ENCODE data around the gene CMSS1.

DNA sequence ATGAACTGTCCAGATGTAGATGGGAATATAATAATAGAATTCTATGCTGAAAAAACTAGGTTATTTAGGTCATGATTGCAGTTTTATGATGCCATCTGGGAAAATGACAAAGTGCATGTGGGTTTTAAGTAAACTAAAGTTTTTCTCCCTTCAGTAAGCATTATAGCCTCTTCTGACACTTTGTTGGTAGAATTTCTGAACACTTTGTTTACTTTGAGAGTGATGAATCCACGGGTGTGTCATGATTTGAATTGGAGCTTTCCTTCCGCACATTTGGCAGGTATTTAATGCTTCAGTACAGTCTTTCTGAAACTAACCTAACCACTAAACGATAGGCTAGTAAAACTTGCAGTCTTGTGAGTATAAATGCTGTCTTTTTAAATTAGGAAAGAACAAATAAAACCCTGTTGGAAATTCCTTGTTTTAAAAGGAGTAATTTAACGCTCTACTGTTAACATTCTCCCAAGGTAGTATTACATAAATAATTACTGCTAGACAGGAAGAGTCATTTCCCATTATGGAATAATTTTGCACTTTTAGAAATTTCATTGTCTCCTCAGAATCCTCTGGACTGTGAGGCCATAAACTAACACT, 289.7 kb downstream of the CMSS1 start:
- no peak for TF ChIP-seq CTCF (IDR thresholded peaks at IDR 0.05 in 2 of 3, conservative IDR thresholded peaks at IDR 0.05 in 1 of 3; ENCODE audit: borderline replicate concordance in 1 of 3, insufficient read depth in 1 of 3, low read depth in 2 of 3, low read length in 2 of 3)
- no peak for TF ChIP-seq POLR2A (IDR thresholded peaks at IDR 0.05; ENCODE audit: borderline replicate concordance, extremely low read depth, insufficient read depth, insufficient read length)
- TF ChIP-seq SRF (IDR thresholded peaks at IDR 0.05; ENCODE audit: low read depth), result no peak
- TF ChIP-seq FOSL1 (IDR thresholded peaks at IDR 0.05; ENCODE audit: low read depth), result no peak
- TF ChIP-seq EZH2 (IDR thresholded peaks at IDR 0.05), result no peak
- no peak for TF ChIP-seq YY1 (IDR thresholded peaks at IDR 0.05; ENCODE audit: extremely low read depth, insufficient replicate concordance, low read depth, low read length)
- no peak for TF ChIP-seq EGR1 (IDR thresholded peaks at IDR 0.05; ENCODE audit: low read depth)
- TF ChIP-seq, protein P1, sequence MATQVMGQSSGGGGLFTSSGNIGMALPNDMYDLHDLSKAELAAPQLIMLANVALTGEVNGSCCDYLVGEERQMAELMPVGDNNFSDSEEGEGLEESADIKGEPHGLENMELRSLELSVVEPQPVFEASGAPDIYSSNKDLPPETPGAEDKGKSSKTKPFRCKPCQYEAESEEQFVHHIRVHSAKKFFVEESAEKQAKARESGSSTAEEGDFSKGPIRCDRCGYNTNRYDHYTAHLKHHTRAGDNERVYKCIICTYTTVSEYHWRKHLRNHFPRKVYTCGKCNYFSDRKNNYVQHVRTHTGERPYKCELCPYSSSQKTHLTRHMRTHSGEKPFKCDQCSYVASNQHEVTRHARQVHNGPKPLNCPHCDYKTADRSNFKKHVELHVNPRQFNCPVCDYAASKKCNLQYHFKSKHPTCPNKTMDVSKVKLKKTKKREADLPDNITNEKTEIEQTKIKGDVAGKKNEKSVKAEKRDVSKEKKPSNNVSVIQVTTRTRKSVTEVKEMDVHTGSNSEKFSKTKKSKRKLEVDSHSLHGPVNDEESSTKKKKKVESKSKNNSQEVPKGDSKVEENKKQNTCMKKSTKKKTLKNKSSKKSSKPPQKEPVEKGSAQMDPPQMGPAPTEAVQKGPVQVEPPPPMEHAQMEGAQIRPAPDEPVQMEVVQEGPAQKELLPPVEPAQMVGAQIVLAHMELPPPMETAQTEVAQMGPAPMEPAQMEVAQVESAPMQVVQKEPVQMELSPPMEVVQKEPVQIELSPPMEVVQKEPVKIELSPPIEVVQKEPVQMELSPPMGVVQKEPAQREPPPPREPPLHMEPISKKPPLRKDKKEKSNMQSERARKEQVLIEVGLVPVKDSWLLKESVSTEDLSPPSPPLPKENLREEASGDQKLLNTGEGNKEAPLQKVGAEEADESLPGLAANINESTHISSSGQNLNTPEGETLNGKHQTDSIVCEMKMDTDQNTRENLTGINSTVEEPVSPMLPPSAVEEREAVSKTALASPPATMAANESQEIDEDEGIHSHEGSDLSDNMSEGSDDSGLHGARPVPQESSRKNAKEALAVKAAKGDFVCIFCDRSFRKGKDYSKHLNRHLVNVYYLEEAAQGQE (IDR thresholded peaks at IDR 0.05; ENCODE audit: low read depth), result no peak
- TF ChIP-seq EZH2phosphoT487 (IDR thresholded peaks at IDR 0.05; ENCODE audit: borderline replicate concordance), result no peak
- TF ChIP-seq JUND (IDR thresholded peaks at IDR 0.05), result no peak
